ENCODE data around the gene CYTH1. TPM values are rescaled to one million over a fixed set of nuclear protein-coding genes. Genes with fewer than 3 reads are reported as not detected.

CYTH1 gene
- total RNA-seq, 1 experiment from 2014 or later: 18.9 TPM

GRCh38 chr17:78641243-78641642 lies 140.8 kb downstream of the CYTH1 start:
- DNase-seq (ENCODE audit: low read depth in 1 of 2, low spot score in 2 of 2): no peak
- no peaks in the 10 kb centered on the region; the same call in 1 of the 2 replicates for H3K27me3 ChIP-seq (replicated peaks)

DNA sequence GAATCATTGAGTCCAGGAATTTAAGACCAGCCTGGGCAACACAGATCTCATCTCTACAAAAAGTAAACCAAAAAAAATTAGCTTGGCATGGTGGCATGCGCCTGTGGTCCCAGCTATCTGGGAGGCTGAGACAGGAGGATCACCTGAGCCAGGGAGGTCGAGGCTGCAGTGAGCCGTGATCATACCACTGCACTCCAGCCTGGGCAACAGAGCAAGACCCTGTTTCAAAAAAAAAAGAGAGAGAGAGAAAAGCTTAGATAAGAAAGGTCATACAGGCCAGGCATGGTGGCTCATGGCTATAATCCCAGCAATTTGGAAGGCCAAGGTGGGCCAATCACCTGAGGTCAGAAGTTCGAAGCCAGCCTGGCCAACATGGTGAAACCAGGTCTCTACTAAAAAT lies 141.4 kb downstream of the CYTH1 start:
- DNase-seq (ENCODE audit: low read depth in 1 of 2, low spot score in 2 of 2): no peak
- Histone ChIP-seq H3K4me1 (replicated peaks) (no peaks in the 10 kb centered on the region), H3K27ac (no peak overlapping the region), H3K9me3 (replicated peaks) (no peaks in the 10 kb centered on the region), H3K27me3 (replicated peaks) (no peaks in the 10 kb centered on the region; the same call in 1 of the 2 replicates), H3K4me3 (no peak overlapping the region), H3K36me3 (no peaks in the 10 kb centered on the region)

More at GRCh38 chr17:78641243-78641642, 140.8 kb downstream of the CYTH1 start:
- no peak overlapping the region for H3K27ac ChIP-seq
- no peak overlapping the region for H3K4me3 ChIP-seq
- H3K4me1 ChIP-seq (replicated peaks): no peaks in the 10 kb centered on the region
- no peaks in the 10 kb centered on the region for H3K36me3 ChIP-seq
- H3K9me3 ChIP-seq (replicated peaks): no peaks in the 10 kb centered on the region

GRCh38 chr17:78637643-78638420 lies 144.2 kb downstream of the CYTH1 start:
- no peaks in the 10 kb centered on the region for H3K36me3 ChIP-seq
- H3K27me3 ChIP-seq (replicated peaks): no peaks in the 10 kb centered on the region; the same call in 1 of the 2 replicates
- H3K27ac ChIP-seq: no peak overlapping the region
- DNase-seq (ENCODE audit: low read depth in 1 of 2, low spot score in 2 of 2): no peak
- H3K4me1 ChIP-seq (replicated peaks): peaks cover 5% of the 10 kb centered on the region
- H3K4me3 ChIP-seq: no peak overlapping the region
- no peaks in the 10 kb centered on the region for H3K9me3 ChIP-seq (replicated peaks)

GRCh38 chr17:78637146-78637545 lies 144.9 kb downstream of the CYTH1 start:
- no peak overlapping the region for H3K27ac ChIP-seq
- DNase-seq (ENCODE audit: low read depth in 1 of 2, low spot score in 2 of 2): no peak
- H3K4me1 ChIP-seq (replicated peaks): peaks cover 5% of the 10 kb centered on the region

GRCh38 chr17:78634154-78634553 lies 147.9 kb downstream of the CYTH1 start:
- Histone ChIP-seq H3K4me1 (replicated peaks) (peaks cover 10% of the 10 kb centered on the region), H3K27ac (no peak overlapping the region), H3K36me3 (no peaks in the 10 kb centered on the region), H3K4me3 (no peak overlapping the region), H3K9me3 (replicated peaks) (no peaks in the 10 kb centered on the region), H3K27me3 (replicated peaks) (no peaks in the 10 kb centered on the region; the same call in 1 of the 2 replicates)
- no peak for DNase-seq (ENCODE audit: low read depth in 1 of 2, low spot score in 2 of 2)

More at GRCh38 chr17:78637146-78637545, 144.9 kb downstream of the CYTH1 start:
- Histone ChIP-seq H3K4me3 (no peak overlapping the region), H3K36me3 (no peaks in the 10 kb centered on the region), H3K9me3 (replicated peaks) (no peaks in the 10 kb centered on the region), H3K27me3 (replicated peaks) (no peaks in the 10 kb centered on the region; the same call in 1 of the 2 replicates)

DNA sequence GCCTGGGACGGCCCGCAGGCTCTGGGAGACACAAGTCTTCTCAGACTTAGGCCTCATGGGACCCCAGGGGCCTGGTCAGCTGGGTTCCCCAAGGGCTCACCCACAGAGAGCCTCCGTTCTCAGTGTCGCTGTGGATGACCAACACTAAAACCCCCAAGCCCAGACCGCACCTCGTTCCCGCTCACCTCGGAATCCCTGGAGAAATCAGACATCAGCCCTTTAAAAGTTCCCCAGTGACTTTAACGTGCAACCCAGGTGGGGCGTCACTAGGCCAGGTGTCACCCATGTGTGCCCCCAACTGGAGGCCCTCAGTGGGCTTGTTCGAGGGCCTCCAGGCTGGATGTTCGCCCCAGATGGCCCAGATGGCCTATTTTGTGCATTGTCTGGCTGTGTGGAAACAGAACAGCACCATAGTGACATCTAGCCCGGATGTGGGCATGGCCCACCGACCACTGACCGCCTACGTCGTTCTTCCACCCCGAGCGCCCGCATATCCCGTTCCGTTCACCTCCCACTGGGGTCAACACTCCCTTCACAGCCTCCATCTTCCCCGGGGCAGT lies 152.6 kb downstream of the CYTH1 start:
- Histone ChIP-seq H3K36me3 (no peaks in the 10 kb centered on the region), H3K4me1 (replicated peaks) (peaks cover 5% of the 10 kb centered on the region; the same call in 1 of the 2 replicates), H3K9me3 (replicated peaks) (no peaks in the 10 kb centered on the region), H3K4me3 (no peak overlapping the region), H3K27me3 (replicated peaks) (no peaks in the 10 kb centered on the region; the same call in 1 of the 2 replicates), H3K27ac (no peak overlapping the region)
- DNase-seq (ENCODE audit: low read depth in 1 of 2, low spot score in 2 of 2): no peak

DNA sequence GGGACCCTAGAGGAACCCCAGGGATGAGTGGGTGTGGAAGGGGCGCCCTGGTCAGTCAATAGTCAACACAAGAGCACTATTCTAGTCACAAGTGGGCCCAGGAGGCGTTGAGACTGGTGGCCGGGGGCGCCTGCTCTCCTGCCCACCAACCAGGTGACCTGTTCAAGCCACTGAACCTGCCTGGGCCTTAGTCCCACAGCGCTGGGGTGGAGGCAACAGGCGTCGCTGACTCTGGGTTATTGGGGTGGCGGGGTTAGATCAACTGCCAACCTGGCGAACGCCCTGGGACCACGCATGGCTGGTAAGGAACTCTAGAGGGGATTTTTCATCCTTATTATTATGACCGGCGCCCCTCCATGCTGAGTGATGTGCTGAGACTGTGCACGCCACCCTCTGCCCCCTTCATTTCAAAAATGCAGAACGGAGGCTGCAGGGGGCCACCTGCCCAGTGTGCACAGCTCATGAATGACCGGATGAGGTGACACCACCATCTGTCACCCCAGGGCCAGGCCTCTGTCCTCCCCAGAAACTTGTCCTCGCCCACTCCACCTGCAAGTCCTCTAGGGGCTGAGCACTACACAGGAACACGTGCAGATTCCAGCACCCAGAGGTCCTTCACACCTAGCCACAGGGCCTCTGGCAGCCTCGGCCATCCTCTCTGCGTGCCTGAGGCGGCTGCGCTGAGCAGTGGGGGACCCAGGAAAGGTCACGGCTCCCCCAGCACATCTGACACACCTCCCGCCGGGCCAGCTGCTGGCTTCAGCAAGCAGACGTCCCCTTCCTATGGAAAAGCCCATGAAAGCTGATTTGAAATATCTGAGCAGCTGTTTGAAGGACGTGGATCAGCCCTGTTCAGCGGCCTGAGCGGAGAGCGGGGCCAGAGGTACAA lies 153.3 kb downstream of the CYTH1 start:
- H3K36me3 ChIP-seq: no peaks in the 10 kb centered on the region
- H3K27me3 ChIP-seq (replicated peaks): no peaks in the 10 kb centered on the region; the same call in 1 of the 2 replicates
- DNase-seq (ENCODE audit: low read depth in 1 of 2, low spot score in 2 of 2): no peak
- H3K27ac ChIP-seq: no peak overlapping the region
- no peaks in the 10 kb centered on the region for H3K9me3 ChIP-seq (replicated peaks)
- no peak overlapping the region for H3K4me3 ChIP-seq
- peaks cover 5% of the 10 kb centered on the region; the same call in 1 of the 2 replicates for H3K4me1 ChIP-seq (replicated peaks)

- no peaks in the 10 kb centered on the region for H3K36me3 ChIP-seq
- H3K4me3 ChIP-seq: no peak overlapping the region
- H3K9me3 ChIP-seq (replicated peaks): no peaks in the 10 kb centered on the region
- no peaks in the 10 kb centered on the region for H3K4me1 ChIP-seq (replicated peaks)
- no peak overlapping the region for H3K27ac ChIP-seq
- DNase-seq (ENCODE audit: low read depth in 1 of 2, low spot score in 2 of 2): no peak
- peaks cover 27% of the 10 kb centered on the region for H3K27me3 ChIP-seq (replicated peaks)
Observed at GRCh38 chr17:78624324-78625151, 157.5 kb downstream of the CYTH1 start.

Other genes with a start within 250 kb of the CYTH1 start
- gene DNAH17, start 204.9 kb downstream of the CYTH1 start, total RNA-seq (2014; rRNA removed; shearing (Covaris generic)): not detected in 2 replicates
- gene USP36, start 58.5 kb upstream of the CYTH1 start, total RNA-seq (2014; rRNA removed; shearing (Covaris generic)): 11.4 and 22.9 TPM in 2 replicates
- 0.22 and 0.34 TPM in 2 replicates for gene CEP295NL, start 120.9 kb upstream of the CYTH1 start, total RNA-seq (2014; rRNA removed; shearing (Covaris generic))
- gene TIMP2, start 143.1 kb upstream of the CYTH1 start, total RNA-seq (2014; rRNA removed; shearing (Covaris generic)): 122 and 166 TPM in 2 replicates
- 485 TPM in 2 replicates for gene LGALS3BP, start 197.7 kb upstream of the CYTH1 start, total RNA-seq (2014; rRNA removed; shearing (Covaris generic))
- gene CANT1, start 227.5 kb upstream of the CYTH1 start, total RNA-seq (2014; rRNA removed; shearing (Covaris generic)): 68.9 and 106 TPM in 2 replicates
- 3.6 and 5.1 TPM in 2 replicates for gene C1QTNF1, start 241.9 kb upstream of the CYTH1 start, total RNA-seq (2014; rRNA removed; shearing (Covaris generic))